Mesendoderm (in vitro differentiated cells): ENCODE data around the gene FGGY.
A peak's percentile ranks its signal among the peaks of the same experiment; 100 is the strongest.

Experiments
- DNase-seq: peaks from one replicate; pipeline ENCODE4 v3.0.0; 2013
- H2AK5ac ChIP-seq: 2 replicates; pipeline ENCODE4 v1.6.1; 2013; ENCODE audit warnings: low read length, inconsistent platforms
- H2BK120ac ChIP-seq: 2 replicates; pipeline ENCODE4 v1.6.1; 2013; ENCODE audit warnings: low read depth, mild to moderate bottlenecking, low read length, moderate library complexity, mixed read lengths
- H2BK15ac ChIP-seq: replicated peaks from 2 replicates; pipeline ENCODE4 v1.6.1; 2013; ENCODE audit warnings: low read depth, mild to moderate bottlenecking, moderate library complexity
- H2BK5ac ChIP-seq: 2 replicates; pipeline ENCODE4 v1.6.1; 2013; ENCODE audit warnings: low read length, inconsistent platforms
- H3K18ac ChIP-seq: 2 replicates; pipeline ENCODE4 v1.6.1; 2013; ENCODE audit warnings: mild to moderate bottlenecking, low read length, mixed read lengths
- H3K23ac ChIP-seq: one replicate; pipeline ENCODE4 v1.6.1; 2013; ENCODE audit warnings: low read length
- H3K27ac ChIP-seq: 2 replicates; pipeline ENCODE4 v1.5.1; 2013; ENCODE audit warnings: low read depth, mild to moderate bottlenecking, inconsistent platforms, low read length, moderate library complexity
- H3K27me3 ChIP-seq: 2 replicates; pipeline ENCODE4 v1.6.1; 2013; ENCODE audit warnings: low read length, control low read depth, mild to moderate bottlenecking, inconsistent platforms; ENCODE audit not compliant: insufficient read depth, poor library complexity
- H3K36me3 ChIP-seq: 2 replicates; pipeline ENCODE4 v1.6.1; 2013; ENCODE audit warnings: low read length, inconsistent platforms; ENCODE audit not compliant: control insufficient read depth, insufficient read depth
- H3K4ac ChIP-seq: one replicate; pipeline ENCODE4 v1.6.1; 2013; ENCODE audit warnings: low read depth, mild to moderate bottlenecking, low read length, moderate library complexity
- H3K4me1 ChIP-seq: 2 replicates; pipeline ENCODE4 v1.6.1; 2013; ENCODE audit warnings: low read depth, low read length, inconsistent platforms; ENCODE audit not compliant: control insufficient read depth
- H3K4me2 ChIP-seq: 2 replicates; pipeline ENCODE4 v1.6.1; 2013; ENCODE audit warnings: low read length
- H3K4me3 ChIP-seq: 2 replicates; pipeline ENCODE4 v1.5.1; 2013; ENCODE audit warnings: mild to moderate bottlenecking, low read length
- H3K56ac ChIP-seq: one replicate; pipeline ENCODE4 v1.6.1; 2013; ENCODE audit warnings: low read length
- H3K79me1 ChIP-seq: 2 replicates; pipeline ENCODE4 v1.6.1; 2013; ENCODE audit warnings: low read length, inconsistent platforms
- H3K79me2 ChIP-seq: 2 replicates; pipeline ENCODE4 v1.6.1; 2013; ENCODE audit warnings: mild to moderate bottlenecking, low read length; ENCODE audit not compliant: control insufficient read depth, insufficient read depth
- H3K9ac ChIP-seq: 2 replicates; pipeline ENCODE4 v1.6.1; 2013; ENCODE audit warnings: low read length, inconsistent platforms
- H4K5ac ChIP-seq: one replicate; pipeline ENCODE4 v1.6.1; 2013; ENCODE audit warnings: low read length
- H4K8ac ChIP-seq: one replicate; pipeline ENCODE4 v1.6.1; 2013; ENCODE audit warnings: low read depth, mild to moderate bottlenecking, control low read depth, low read length, moderate library complexity
- WGBS: extraction: QIAGEN DNeasy Blood & Tissue Kit; methylation state at CpG from one replicate; pipeline ENCODE4 v1.1.7; 2013; ENCODE audit warnings: low lambda C conversion rate, missing lambda C conversion rate; ENCODE audit not compliant: insufficient coverage; ENCODE audit errors: extremely low coverage; 5-methylcytosine and 5-hydroxymethylcytosine counted together

FGGY gene

DNA sequence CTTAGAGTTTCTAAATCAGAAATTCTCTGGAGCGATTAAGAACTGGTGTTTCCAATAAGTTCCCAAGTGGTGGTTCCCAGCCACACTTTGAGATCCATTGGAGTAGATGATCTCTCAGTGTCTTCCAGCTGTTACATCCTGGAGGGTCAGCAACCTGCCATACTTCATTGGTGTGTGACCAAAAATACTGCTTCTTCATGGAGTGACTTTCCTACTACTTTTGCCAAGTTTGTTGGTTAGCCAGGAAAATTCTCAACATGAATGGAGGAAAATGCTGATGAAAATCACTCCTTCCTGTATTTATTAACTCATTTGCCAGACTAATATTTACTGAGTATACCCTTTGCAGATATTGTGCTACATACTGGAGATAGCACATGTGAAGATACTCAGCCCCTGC lies 186.1 kb downstream of the FGGY start:
- Histone ChIP-seq H3K4me3 (no peak overlapping the region), H3K4me2 (no peak overlapping the region), H3K27me3 (no peaks in the 10 kb centered on the region), H3K27ac (no peak overlapping the region), H3K79me1 (no peaks in the 10 kb centered on the region), H3K4me1 (no peaks in the 10 kb centered on the region), H3K56ac (no peak overlapping the region), H3K9ac (no peak overlapping the region), H2BK15ac (no peak overlapping the region), H2BK120ac (no peak overlapping the region), H3K36me3 (no peaks in the 10 kb centered on the region), H3K18ac (no peak overlapping the region), H3K79me2 (no peaks in the 10 kb centered on the region), H3K23ac (no peak overlapping the region), H4K8ac (no peak overlapping the region), H2AK5ac (no peak overlapping the region), H3K4ac (no peak overlapping the region), H2BK5ac (no peak overlapping the region), H4K5ac (no peak overlapping the region)
- WGBS, result no CpG with 5 or more reads among the region's 1 CpG
- DNase-seq, result no peak

DNA sequence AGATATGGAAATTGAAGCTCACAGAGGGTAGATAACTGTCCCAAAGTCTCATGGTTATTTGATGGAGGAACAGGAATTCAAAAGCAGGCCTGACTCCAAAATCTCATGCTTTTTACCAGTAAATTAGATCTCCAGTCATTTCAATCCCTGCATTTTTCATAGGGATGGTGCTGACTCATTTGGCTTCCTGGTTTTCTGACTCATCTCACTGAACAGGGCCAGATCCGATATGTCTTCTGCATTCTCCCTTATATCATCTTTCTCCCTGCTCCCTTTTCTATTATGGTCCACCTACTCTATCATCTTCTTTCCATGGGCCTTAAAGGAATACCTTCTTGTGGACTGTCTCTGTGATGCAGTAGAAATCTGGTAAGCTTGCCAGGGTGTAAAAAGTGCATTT lies 187.2 kb downstream of the FGGY start:
- no peak overlapping the region for H2BK15ac ChIP-seq
- WGBS, result no CpG with 5 or more reads among the region's 1 CpG
- no peak overlapping the region for H3K9ac ChIP-seq
- H2BK120ac ChIP-seq, result no peak overlapping the region
- H4K5ac ChIP-seq, result no peak overlapping the region
- H3K27ac ChIP-seq, result no peak overlapping the region
- H3K4me1 ChIP-seq, result no peaks in the 10 kb centered on the region
- no peak overlapping the region for H2AK5ac ChIP-seq
- no peak overlapping the region for H3K56ac ChIP-seq
- H4K8ac ChIP-seq, result no peak overlapping the region
- H3K18ac ChIP-seq, result no peak overlapping the region
- H3K4ac ChIP-seq, result no peak overlapping the region
- H3K4me2 ChIP-seq, result no peak overlapping the region
- no peak overlapping the region for H3K4me3 ChIP-seq
- no peaks in the 10 kb centered on the region for H3K36me3 ChIP-seq
- H2BK5ac ChIP-seq, result no peak overlapping the region
- no peak overlapping the region for H3K23ac ChIP-seq
- H3K79me2 ChIP-seq, result no peaks in the 10 kb centered on the region
- H3K27me3 ChIP-seq, result no peaks in the 10 kb centered on the region
- H3K79me1 ChIP-seq, result no peaks in the 10 kb centered on the region
- no peak for DNase-seq

DNA sequence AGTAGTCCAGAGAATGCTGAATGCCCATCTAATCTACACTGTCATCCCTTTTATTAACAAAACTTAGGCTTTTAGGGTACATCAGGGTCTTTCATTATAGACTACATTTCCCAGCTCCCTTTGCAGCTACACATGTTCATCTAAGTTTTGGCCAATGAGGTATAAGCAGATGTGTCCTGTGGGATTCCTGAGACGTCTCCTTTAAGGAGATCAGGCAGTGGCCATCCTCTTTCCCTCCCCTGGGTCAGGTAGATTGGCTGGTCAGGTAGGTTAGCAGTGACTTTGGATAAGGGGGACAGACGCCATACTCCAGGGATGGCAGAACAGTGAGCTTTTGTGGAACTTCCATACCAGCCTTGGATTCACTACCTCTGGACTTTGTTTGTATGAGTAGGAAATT lies 188.3 kb downstream of the FGGY start:
- Histone ChIP-seq H2BK15ac (no peak overlapping the region), H3K4ac (no peak overlapping the region), H3K27ac (no peak overlapping the region), H3K79me2 (no peaks in the 10 kb centered on the region), H3K4me3 (no peak overlapping the region), H3K27me3 (no peaks in the 10 kb centered on the region), H3K36me3 (no peaks in the 10 kb centered on the region), H4K8ac (no peak overlapping the region), H3K23ac (no peak overlapping the region), H3K18ac (no peak overlapping the region), H4K5ac (no peak overlapping the region), H3K4me1 (no peaks in the 10 kb centered on the region), H2BK5ac (no peak overlapping the region), H3K9ac (no peak overlapping the region), H2AK5ac (no peak overlapping the region), H3K4me2 (no peak overlapping the region), H3K56ac (no peak overlapping the region), H2BK120ac (no peak overlapping the region), H3K79me1 (no peaks in the 10 kb centered on the region)
- no CpG with 5 or more reads among the region's 2 CpGs for WGBS
- peak; percentile 15 for DNase-seq

DNA sequence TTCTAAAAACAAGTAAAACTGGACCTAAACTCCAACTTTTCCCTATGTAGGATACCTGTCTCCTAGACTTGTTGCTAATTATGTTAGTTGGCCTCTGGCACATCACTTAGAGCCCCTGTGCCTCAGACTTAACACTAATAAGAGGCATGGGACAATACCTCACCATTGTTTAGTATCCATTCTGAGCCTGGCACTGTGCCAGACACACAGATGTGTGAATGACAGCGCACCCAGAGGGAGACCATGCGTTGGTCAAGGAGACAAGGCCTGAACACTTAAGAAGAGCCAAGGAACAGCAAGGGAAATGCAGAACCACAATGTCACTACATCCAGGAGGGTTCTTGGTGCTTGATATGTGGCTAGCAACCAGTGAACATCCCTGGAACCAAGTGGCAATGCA lies 189.1 kb downstream of the FGGY start:
- Histone ChIP-seq H4K8ac (no peak overlapping the region), H3K27ac (no peak overlapping the region), H3K9ac (no peak overlapping the region), H3K18ac (no peak overlapping the region), H2BK5ac (no peak overlapping the region), H3K79me1 (no peaks in the 10 kb centered on the region), H3K4me2 (no peak overlapping the region), H2AK5ac (no peak overlapping the region), H3K27me3 (no peaks in the 10 kb centered on the region), H2BK120ac (no peak overlapping the region), H3K4me1 (no peaks in the 10 kb centered on the region), H4K5ac (no peak overlapping the region), H3K4me3 (no peak overlapping the region), H3K79me2 (no peaks in the 10 kb centered on the region), H3K23ac (no peak overlapping the region), H3K36me3 (no peaks in the 10 kb centered on the region), H2BK15ac (no peak overlapping the region), H3K4ac (no peak overlapping the region), H3K56ac (no peak overlapping the region)
- DNase-seq, result no peak
- WGBS, result no CpG with 5 or more reads among the region's 2 CpGs

DNA sequence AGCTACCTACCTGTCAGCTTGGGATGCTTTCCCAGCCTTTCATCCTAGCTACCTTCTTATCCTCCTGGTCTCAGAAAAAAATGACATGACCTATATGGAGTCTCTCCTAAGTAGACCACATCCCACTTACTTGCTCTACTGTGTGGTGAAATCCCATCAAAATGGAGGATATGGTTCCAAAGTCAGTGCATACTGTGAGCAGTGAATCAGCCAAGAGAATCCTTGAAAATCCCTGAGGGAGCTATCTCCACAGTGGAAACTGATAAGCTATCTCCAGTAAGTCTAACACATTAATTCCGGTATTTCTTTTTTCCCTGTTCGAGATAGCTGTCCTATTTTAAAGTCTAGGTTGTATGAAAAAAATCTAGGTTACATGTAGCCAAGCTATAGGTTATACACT lies 189.7 kb downstream of the FGGY start:
- Histone ChIP-seq H3K4ac (no peak overlapping the region), H2BK15ac (no peak overlapping the region), H3K4me1 (no peaks in the 10 kb centered on the region), H3K27me3 (no peaks in the 10 kb centered on the region), H3K36me3 (no peaks in the 10 kb centered on the region), H3K27ac (no peak overlapping the region), H3K9ac (no peak overlapping the region), H3K79me1 (no peaks in the 10 kb centered on the region), H2BK120ac (no peak overlapping the region), H3K56ac (no peak overlapping the region), H4K8ac (no peak overlapping the region), H3K4me2 (no peak overlapping the region), H4K5ac (no peak overlapping the region), H3K23ac (no peak overlapping the region), H3K18ac (no peak overlapping the region), H2BK5ac (no peak overlapping the region), H3K79me2 (no peaks in the 10 kb centered on the region), H2AK5ac (no peak overlapping the region), H3K4me3 (no peak overlapping the region)
- no CpG with 5 or more reads among the region's 2 CpGs for WGBS
- peak; percentile 41 for DNase-seq

DNA sequence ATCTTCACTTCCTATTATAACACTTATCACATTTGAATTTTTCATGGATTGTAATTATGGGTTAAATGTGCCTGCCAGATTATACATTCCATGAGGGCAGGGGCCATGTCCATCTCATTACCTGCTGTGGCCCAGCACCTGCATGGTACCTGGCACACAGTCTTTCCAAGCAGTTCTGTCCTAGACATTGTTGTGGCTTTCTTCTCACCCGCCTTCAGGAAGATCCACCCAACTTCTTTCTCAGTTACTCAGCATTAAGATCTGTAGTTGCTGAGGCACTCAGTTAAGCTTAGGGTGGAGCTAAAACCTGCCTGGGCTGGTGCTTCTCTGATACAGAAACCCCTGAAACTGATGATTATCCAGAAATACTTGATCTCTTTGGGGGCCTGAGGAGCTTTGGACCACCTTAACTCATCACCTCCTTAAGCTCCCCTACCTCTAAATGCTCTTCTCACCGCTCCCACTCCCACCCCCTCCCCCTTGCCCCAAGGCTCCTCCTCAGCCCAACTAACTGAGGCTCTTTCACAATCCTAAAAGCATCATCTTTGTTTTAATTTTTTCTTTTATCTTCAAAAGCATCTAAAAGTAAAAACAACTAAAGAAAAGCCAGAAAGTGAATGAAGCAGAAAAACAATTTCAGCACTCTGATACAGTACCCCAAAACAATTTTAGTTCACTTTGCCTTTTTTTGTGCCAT lies 190.6 kb downstream of the FGGY start:
- H3K18ac ChIP-seq, result peak overlapping the region; percentile 18
- no peak overlapping the region for H3K4ac ChIP-seq
- no peak overlapping the region for H4K5ac ChIP-seq
- no peak overlapping the region for H3K23ac ChIP-seq
- H3K4me2 ChIP-seq, result no peak overlapping the region
- H2BK5ac ChIP-seq, result no peak overlapping the region
- no peak for DNase-seq
- no peak overlapping the region for H3K27ac ChIP-seq
- H3K79me1 ChIP-seq, result no peaks in the 10 kb centered on the region
- H2BK120ac ChIP-seq, result no peak overlapping the region
- no CpG with 5 or more reads among the region's 2 CpGs for WGBS
- no peaks in the 10 kb centered on the region for H3K27me3 ChIP-seq
- H3K9ac ChIP-seq, result no peak overlapping the region
- H4K8ac ChIP-seq, result no peak overlapping the region
- H3K79me2 ChIP-seq, result no peaks in the 10 kb centered on the region
- H3K36me3 ChIP-seq, result no peaks in the 10 kb centered on the region
- no peak overlapping the region for H2BK15ac ChIP-seq
- H3K4me1 ChIP-seq, result no peaks in the 10 kb centered on the region
- no peak overlapping the region for H3K56ac ChIP-seq
- no peak overlapping the region for H3K4me3 ChIP-seq
- H2AK5ac ChIP-seq, result no peak overlapping the region
